IMR-90 (cell line): ENCODE results near the gene F3. TPM values are rescaled to one million over a fixed set of nuclear protein-coding genes. Genes with fewer than 3 reads are reported as not detected.

Source experiments
- ATAC-seq: fragments of 200-7000 bp; cut with Tn5 transposase; 2 replicates; pipeline ENCODE4 v1.9.1; 2020; ENCODE audit warnings: low read depth, mild to moderate bottlenecking, moderate library complexity
- BruUV-seq: library from RNA; stranded (reverse); fragments of 400-500 nt; replicated peaks from 2 replicates; lab custom pipeline; 2021; lab: Mats Ljungman, UMichigan
- CTCF ChIA-PET: fragments of 300-600 bp; formaldehyde crosslinking; extraction: SDS; loops from one replicate; lab custom pipeline; 2021; ENCODE audit warnings: antibody characterized with exemption; lab: Yijun Ruan, JAX
- POLR2A ChIA-PET: fragments of 300-600 bp; sonication (Branson Sonifier 250); formaldehyde crosslinking; loops from one replicate; lab custom pipeline; 2022; ENCODE audit warnings: antibody characterized with exemption; ENCODE audit not compliant: unreplicated experiment; lab: Charles Lee
- DNase-seq: peaks from one replicate; pipeline ENCODE4 v3.0.0; 2013
- H2AFZ ChIP-seq: replicated peaks from 2 replicates; pipeline ENCODE3; 2013; ENCODE audit warnings: low read length, mild to moderate bottlenecking; ENCODE audit not compliant: poor library complexity
- H2AK5ac ChIP-seq: 2 replicates; pipeline ENCODE4 v1.6.1; 2013; ENCODE audit warnings: low read depth, low read length, inconsistent platforms
- H2AK9ac ChIP-seq: replicated peaks from 2 replicates; pipeline ENCODE3; 2013; ENCODE audit warnings: mild to moderate bottlenecking, low read depth, low read length, moderate library complexity; ENCODE audit not compliant: poor library complexity
- H2BK120ac ChIP-seq: 2 replicates; pipeline ENCODE4 v1.6.1; 2013; ENCODE audit warnings: low read depth, low read length, inconsistent platforms
- H2BK15ac ChIP-seq: 3 replicates; pipeline ENCODE4 v1.6.1; 2013; ENCODE audit warnings: low read depth, low read length, inconsistent platforms
- H2BK20ac ChIP-seq: 2 replicates; pipeline ENCODE4 v1.6.1; 2013; ENCODE audit warnings: low read depth, mild to moderate bottlenecking, inconsistent platforms, low read length, moderate library complexity
- H2BK5ac ChIP-seq: 2 replicates; pipeline ENCODE4 v1.6.1; 2013; ENCODE audit warnings: mild to moderate bottlenecking, low read depth, low read length, inconsistent platforms; ENCODE audit not compliant: poor library complexity, severe bottlenecking
- H3K14ac ChIP-seq: replicated peaks from 2 replicates; pipeline ENCODE4 v1.6.1; 2013; ENCODE audit warnings: low read depth, low read length, inconsistent platforms
- H3K18ac ChIP-seq: 2 replicates; pipeline ENCODE4 v1.6.1; 2013; ENCODE audit warnings: low read depth, low read length, control low read depth
- H3K23ac ChIP-seq: 2 replicates; pipeline ENCODE4 v1.6.1; 2013; ENCODE audit warnings: low read depth, low read length, inconsistent platforms
- H3K27ac ChIP-seq: 2 replicates; pipeline ENCODE4 v1.5.1; 2013; ENCODE audit warnings: mild to moderate bottlenecking, control low read depth, low read length; ENCODE audit not compliant: insufficient read depth
- H3K27me3 ChIP-seq: 2 replicates; pipeline ENCODE4 v1.6.1; 2013; ENCODE audit warnings: low read length; ENCODE audit not compliant: control insufficient read depth, insufficient read depth
- H3K36me3 ChIP-seq: 2 replicates; pipeline ENCODE4 v1.6.1; 2013; ENCODE audit warnings: low read length, mixed read lengths; ENCODE audit not compliant: control insufficient read depth, insufficient read depth
- H3K4ac ChIP-seq: 2 replicates; pipeline ENCODE4 v1.6.1; 2013; ENCODE audit warnings: low read depth, low read length, inconsistent platforms
- H3K4me1 ChIP-seq: 2 replicates; pipeline ENCODE4 v1.6.1; 2013; ENCODE audit warnings: low read length, mixed read lengths; ENCODE audit not compliant: control insufficient read depth, insufficient read depth
- H3K4me2 ChIP-seq: 2 replicates; pipeline ENCODE4 v1.6.1; 2013; ENCODE audit warnings: low read depth, mild to moderate bottlenecking, control low read depth, low read length, moderate library complexity
- H3K4me3 ChIP-seq: 2 replicates; pipeline ENCODE4 v1.5.1; 2013; ENCODE audit warnings: low read depth, mild to moderate bottlenecking, control low read depth, low read length, moderate library complexity; ENCODE audit not compliant: insufficient read depth
- H3K56ac ChIP-seq: 2 replicates; pipeline ENCODE4 v1.6.1; 2013; ENCODE audit warnings: low read length, inconsistent platforms; ENCODE audit not compliant: insufficient read depth; ENCODE audit errors: extremely low read depth
- H3K79me1 ChIP-seq, 2 experiments: 2 replicates each; pipeline ENCODE4 v1.6.1; 2013; ENCODE audit warnings: low read length in 2 of 2, inconsistent platforms in 1 of 2, low read depth in 1 of 2
- H3K9ac ChIP-seq: 2 replicates; pipeline ENCODE4 v1.6.1; 2013; ENCODE audit warnings: low read depth, low read length, control low read depth
- H3K9me1 ChIP-seq: 2 replicates; pipeline ENCODE4 v1.6.1; 2013; ENCODE audit warnings: low read length, inconsistent platforms; ENCODE audit not compliant: insufficient read depth
- H3K9me3 ChIP-seq: 2 replicates; pipeline ENCODE4 v1.6.1; 2013; ENCODE audit warnings: low read length; ENCODE audit not compliant: control insufficient read depth, insufficient read depth
- H4K20me1 ChIP-seq: 2 replicates; pipeline ENCODE4 v1.6.1; 2013; ENCODE audit warnings: low read length, inconsistent platforms; ENCODE audit not compliant: insufficient read depth
- H4K5ac ChIP-seq: 2 replicates; pipeline ENCODE4 v1.6.1; 2013; ENCODE audit warnings: mild to moderate bottlenecking, low read depth, low read length, control low read depth
- H4K8ac ChIP-seq, 2 experiments: 2 replicates each; pipeline ENCODE4 v1.6.1; 2013; ENCODE audit warnings: low read depth in 2 of 2, low read length in 2 of 2, control low read depth in 1 of 2, inconsistent platforms in 1 of 2
- H4K91ac ChIP-seq: 2 replicates; pipeline ENCODE4 v1.6.1; 2013; ENCODE audit warnings: low read depth, low read length, inconsistent platforms; ENCODE audit not compliant: insufficient read depth
- MXI1 ChIP-seq: IDR thresholded peaks from 2 replicates; pipeline ENCODE4 v1.6.1; 2012; ENCODE audit warnings: low read depth, mild to moderate bottlenecking, low read length, moderate library complexity, borderline replicate concordance
- SMC3 ChIP-seq: fragments of 150-350 bp; IDR thresholded peaks from 2 replicates; pipeline ENCODE4 v1.6.1; 2016; ENCODE audit warnings: low read depth, mild to moderate bottlenecking, antibody characterized with exemption, low read length, moderate library complexity
- WGBS, 2 experiments: methylation state at CpG; one replicate each; pipeline versions ENCODE4 v1.1.5 to v1.1.7; 2013; ENCODE audit warnings: missing lambda C conversion rate in 2 of 2; ENCODE audit not compliant: insufficient read length in 1 of 2; ENCODE audit errors: extremely low coverage in 2 of 2; 5-methylcytosine and 5-hydroxymethylcytosine counted together
- dilution Hi-C: fragments of 300-500 bp; cut with HindIII; formaldehyde crosslinking; loops from one replicate; pipeline ENCODE4 v1.14.3; 2018; ENCODE audit warnings: low sequenced_read_pairs; ENCODE audit not compliant: unreplicated experiment
- in situ Hi-C: fragments of 300-500 bp; cut with MboI; formaldehyde crosslinking; loops from 3 replicates; pipeline ENCODE4 v1.14.3; 2019; ENCODE audit warnings: low sequenced_read_pairs, inconsistent platforms, mixed read lengths
- intact Hi-C: fragments of 100-400 bp; cut with micrococcal nuclease; formaldehyde crosslinking; loops from 2 replicates; pipeline ENCODE4 v1.10.0; 2022
- polyA plus RNA-seq, 3 experiments: library from polyadenylated mRNA; depleted of rRNA; stranded (reverse); fragments of >200 nt; gene quantifications; 2 replicates each; pipeline ENCODE4 v1.2.3, GENCODE V29; 2012; ENCODE audit warnings: low replicate concordance in 1 of 3
- total RNA-seq: library from RNA; depleted of rRNA; stranded (reverse); fragments of >200 nt; gene quantifications from 2 replicates; pipeline ENCODE4 v1.2.3, GENCODE V29; 2012
- TF ChIP-seq, protein P1 (sequence below): conservative IDR thresholded peaks from 2 replicates; pipeline ENCODE4 v1.5.1; 2012; ENCODE audit warnings: mild to moderate bottlenecking, low read depth, low read length, improper control_type of control experiment
- TF ChIP-seq, protein P2 (sequence below): fragments of 150-350 bp; IDR thresholded peaks from 2 replicates; pipeline ENCODE4 v1.6.1; 2017; ENCODE audit warnings: mild to moderate bottlenecking, antibody characterized with exemption, low read length, low read depth
- TF ChIP-seq, protein P3 (sequence below): fragments of 150-350 bp; IDR thresholded peaks from 2 replicates; pipeline ENCODE4 v1.6.1; 2016; ENCODE audit warnings: low read depth, mild to moderate bottlenecking, low read length, moderate library complexity, borderline replicate concordance

The F3 gene
- total and polyA plus RNA-seq, 2 of the 4 experiments (the other 2 are of a cell fraction) = 75.6 to 126 TPM

GRCh38 chr1:94554580-94554979 lies 13.0 kb upstream of the F3 start:
- Histone ChIP-seq H3K18ac (peak overlapping the region; percentile 37; the same call in 1 of the 2 replicates), H2BK20ac (peak overlapping the region; percentile 78), H4K20me1 (no peaks in the 10 kb centered on the region), H4K5ac (peak overlapping the region; percentile 35), H3K56ac (no peak overlapping the region), H3K4me2 (no peak overlapping the region), H2BK5ac (peak overlapping the region; percentile 3), H3K36me3 (no peaks in the 10 kb centered on the region), H2BK120ac (peak overlapping the region; percentile 76), H2AFZ (no peak overlapping the region), H3K23ac (0 out of 2 replicates have a peak overlapping the region, but pooled peaks have one; percentile 34), H3K9ac (no peak overlapping the region), H3K9me1 (peaks cover 25% of the 10 kb centered on the region), H3K4me3 (no peak overlapping the region), H3K14ac (peak overlapping the region; percentile 81; the same call in 1 of the 2 replicates), H4K8ac (peak overlapping the region; percentile 4 to 57; a peak in 2 of 4 replicates), H3K4ac (peak overlapping the region; percentile 84), H2BK15ac (peak overlapping the region; percentile 88; the same call in 2 of the 3 replicates), H4K91ac (peak overlapping the region; percentile 73), H2AK9ac (peak overlapping the region; percentile 31), H3K27ac (no peak overlapping the region), H3K27me3 (no peaks in the 10 kb centered on the region), H3K79me1 (peaks cover 0 to 3% of the 10 kb centered on the region in 2 experiments; a peak in 1 of 4 replicates), H3K9me3 (no peaks in the 10 kb centered on the region), H3K4me1 (peaks cover 31% of the 10 kb centered on the region), H2AK5ac (peak overlapping the region; percentile 94)
- no peak for TF ChIP-seq MXI1
- TF ChIP-seq SMC3 = no peak
- TF ChIP-seq, protein P1, sequence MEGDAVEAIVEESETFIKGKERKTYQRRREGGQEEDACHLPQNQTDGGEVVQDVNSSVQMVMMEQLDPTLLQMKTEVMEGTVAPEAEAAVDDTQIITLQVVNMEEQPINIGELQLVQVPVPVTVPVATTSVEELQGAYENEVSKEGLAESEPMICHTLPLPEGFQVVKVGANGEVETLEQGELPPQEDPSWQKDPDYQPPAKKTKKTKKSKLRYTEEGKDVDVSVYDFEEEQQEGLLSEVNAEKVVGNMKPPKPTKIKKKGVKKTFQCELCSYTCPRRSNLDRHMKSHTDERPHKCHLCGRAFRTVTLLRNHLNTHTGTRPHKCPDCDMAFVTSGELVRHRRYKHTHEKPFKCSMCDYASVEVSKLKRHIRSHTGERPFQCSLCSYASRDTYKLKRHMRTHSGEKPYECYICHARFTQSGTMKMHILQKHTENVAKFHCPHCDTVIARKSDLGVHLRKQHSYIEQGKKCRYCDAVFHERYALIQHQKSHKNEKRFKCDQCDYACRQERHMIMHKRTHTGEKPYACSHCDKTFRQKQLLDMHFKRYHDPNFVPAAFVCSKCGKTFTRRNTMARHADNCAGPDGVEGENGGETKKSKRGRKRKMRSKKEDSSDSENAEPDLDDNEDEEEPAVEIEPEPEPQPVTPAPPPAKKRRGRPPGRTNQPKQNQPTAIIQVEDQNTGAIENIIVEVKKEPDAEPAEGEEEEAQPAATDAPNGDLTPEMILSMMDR = no peak
- TF ChIP-seq, protein P2, sequence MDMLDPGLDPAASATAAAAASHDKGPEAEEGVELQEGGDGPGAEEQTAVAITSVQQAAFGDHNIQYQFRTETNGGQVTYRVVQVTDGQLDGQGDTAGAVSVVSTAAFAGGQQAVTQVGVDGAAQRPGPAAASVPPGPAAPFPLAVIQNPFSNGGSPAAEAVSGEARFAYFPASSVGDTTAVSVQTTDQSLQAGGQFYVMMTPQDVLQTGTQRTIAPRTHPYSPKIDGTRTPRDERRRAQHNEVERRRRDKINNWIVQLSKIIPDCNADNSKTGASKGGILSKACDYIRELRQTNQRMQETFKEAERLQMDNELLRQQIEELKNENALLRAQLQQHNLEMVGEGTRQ = no peak
- TF ChIP-seq, protein P3, sequence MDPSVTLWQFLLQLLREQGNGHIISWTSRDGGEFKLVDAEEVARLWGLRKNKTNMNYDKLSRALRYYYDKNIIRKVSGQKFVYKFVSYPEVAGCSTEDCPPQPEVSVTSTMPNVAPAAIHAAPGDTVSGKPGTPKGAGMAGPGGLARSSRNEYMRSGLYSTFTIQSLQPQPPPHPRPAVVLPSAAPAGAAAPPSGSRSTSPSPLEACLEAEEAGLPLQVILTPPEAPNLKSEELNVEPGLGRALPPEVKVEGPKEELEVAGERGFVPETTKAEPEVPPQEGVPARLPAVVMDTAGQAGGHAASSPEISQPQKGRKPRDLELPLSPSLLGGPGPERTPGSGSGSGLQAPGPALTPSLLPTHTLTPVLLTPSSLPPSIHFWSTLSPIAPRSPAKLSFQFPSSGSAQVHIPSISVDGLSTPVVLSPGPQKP = no peak
- DNase-seq = no peak
- no CpG with 5 or more reads among the region's 5 CpGs for WGBS, 2 experiments
- in situ Hi-C loops (no loop called here), dilution Hi-C loops (no loop called here), intact Hi-C loops (no loop called here)
- no TSS peak for BruUV-seq
- ChIA-PET POLR2A (no interaction called here), CTCF (no interaction called here)
- no peak for ATAC-seq
